GM13976 (cell line): Measurements from ENCODE around the gene HIBADH.

Experiments
- DNase-seq: peaks from one replicate; pipeline ENCODE4 v3.0.0; 2012; ENCODE audit warnings: low spot score
- in situ Hi-C: fragments of 300-500 bp; cut with MboI; formaldehyde crosslinking; loops from one replicate; pipeline ENCODE4 v1.12.0; 2022; ENCODE audit warnings: low sequenced_read_pairs, mixed read lengths, inconsistent platforms; ENCODE audit not compliant: unreplicated experiment
- TF ChIP-seq, protein P1 (sequence below): IDR thresholded peaks from 2 replicates; pipeline ENCODE4 v1.5.1; 2012; ENCODE audit warnings: borderline replicate concordance, mild to moderate bottlenecking; ENCODE audit not compliant: insufficient read depth; ENCODE audit errors: extremely low read depth, missing control alignments, control extremely low read depth

Gene HIBADH

DNA sequence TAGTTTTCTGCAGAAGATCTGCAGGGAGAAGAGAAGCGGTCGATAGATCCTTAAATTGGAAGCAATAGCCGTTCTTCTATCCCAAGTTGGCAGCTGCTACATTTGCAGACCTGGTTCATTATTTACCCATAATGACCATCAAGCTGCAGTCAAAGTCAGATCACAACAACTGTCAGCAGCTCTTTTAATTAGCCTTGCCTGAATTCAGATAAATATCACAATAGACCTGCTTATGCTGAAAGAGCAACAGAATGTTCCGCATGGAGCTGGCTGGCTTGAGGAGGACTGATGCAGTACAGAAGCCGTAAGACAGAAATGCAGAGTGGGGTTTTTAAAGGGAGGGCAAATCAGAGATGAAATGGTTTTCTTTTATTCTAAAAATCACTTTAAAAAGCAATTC lies 109.4 kb downstream of the HIBADH start:
- in situ Hi-C loops: no loop called here
- DNase-seq: no peak
- TF ChIP-seq, protein P1, sequence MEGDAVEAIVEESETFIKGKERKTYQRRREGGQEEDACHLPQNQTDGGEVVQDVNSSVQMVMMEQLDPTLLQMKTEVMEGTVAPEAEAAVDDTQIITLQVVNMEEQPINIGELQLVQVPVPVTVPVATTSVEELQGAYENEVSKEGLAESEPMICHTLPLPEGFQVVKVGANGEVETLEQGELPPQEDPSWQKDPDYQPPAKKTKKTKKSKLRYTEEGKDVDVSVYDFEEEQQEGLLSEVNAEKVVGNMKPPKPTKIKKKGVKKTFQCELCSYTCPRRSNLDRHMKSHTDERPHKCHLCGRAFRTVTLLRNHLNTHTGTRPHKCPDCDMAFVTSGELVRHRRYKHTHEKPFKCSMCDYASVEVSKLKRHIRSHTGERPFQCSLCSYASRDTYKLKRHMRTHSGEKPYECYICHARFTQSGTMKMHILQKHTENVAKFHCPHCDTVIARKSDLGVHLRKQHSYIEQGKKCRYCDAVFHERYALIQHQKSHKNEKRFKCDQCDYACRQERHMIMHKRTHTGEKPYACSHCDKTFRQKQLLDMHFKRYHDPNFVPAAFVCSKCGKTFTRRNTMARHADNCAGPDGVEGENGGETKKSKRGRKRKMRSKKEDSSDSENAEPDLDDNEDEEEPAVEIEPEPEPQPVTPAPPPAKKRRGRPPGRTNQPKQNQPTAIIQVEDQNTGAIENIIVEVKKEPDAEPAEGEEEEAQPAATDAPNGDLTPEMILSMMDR: no peak

DNA sequence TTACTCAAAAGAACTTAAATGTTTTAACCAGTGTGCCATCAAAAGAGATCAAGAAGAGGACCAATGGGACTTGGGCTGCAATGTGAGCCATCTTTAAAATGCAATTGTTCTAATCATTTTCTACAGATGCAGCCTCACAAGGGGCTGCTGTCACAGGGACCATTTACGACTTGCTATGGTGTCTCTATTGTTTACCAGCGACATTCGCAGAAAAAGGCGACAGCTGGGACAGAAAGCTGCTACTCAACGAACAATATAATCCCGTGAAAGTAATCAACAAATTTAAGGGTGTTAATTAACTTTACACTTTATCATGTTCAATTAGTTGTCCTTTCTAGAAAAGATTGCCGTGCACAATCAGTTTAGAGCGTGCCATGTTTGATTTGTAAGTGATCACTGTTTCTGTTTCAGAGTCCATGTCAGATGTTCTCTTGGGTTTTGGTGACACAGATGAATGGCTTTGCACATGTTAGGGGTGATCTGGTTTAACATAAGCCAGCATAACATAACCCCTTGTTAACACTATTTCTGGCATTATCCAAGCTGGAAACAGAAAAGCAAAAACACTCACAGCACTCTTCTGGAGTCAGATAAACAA lies 110.8 kb downstream of the HIBADH start:
- no peak for DNase-seq
- TF ChIP-seq, protein P1: no peak
- in situ Hi-C loops: no loop called here

- no peak for DNase-seq
- TF ChIP-seq, protein P1: no peak
- in situ Hi-C loops: no loop called here
Measured at GRCh38 chr7:27549606-27550005, 113.1 kb downstream of the HIBADH start.

DNA sequence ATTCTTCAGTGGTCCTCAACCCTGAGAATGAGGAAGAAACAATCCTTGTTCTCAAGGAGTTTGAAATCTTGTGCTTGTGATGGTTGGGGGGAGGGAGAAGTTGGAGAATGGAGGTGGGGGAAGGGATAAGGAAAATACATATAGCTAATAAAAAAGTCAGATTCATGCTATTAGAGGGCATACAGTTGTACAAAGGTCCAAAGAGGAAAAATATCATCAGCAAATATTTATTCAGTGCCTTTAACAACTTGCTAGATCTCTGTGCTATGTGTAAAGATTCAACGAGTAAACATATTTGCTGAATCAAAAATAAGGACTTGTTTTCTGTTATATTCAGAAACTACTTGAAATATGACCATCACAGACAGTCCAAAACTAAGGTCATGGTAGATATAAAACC lies 114.4 kb downstream of the HIBADH start:
- DNase-seq: no peak
- in situ Hi-C loops: no loop called here
- TF ChIP-seq, protein P1: no peak

- DNase-seq: no peak
- in situ Hi-C loops: no loop called here
- TF ChIP-seq, protein P1: no peak
Measured at GRCh38 chr7:27547401-27547800, 115.3 kb downstream of the HIBADH start.

GRCh38 chr7:27546610-27547009 lies 116.1 kb downstream of the HIBADH start:
- DNase-seq: no peak
- in situ Hi-C loops: no loop called here
- TF ChIP-seq, protein P1: no peak

GRCh38 chr7:27535795-27536194 lies 126.9 kb downstream of the HIBADH start:
- DNase-seq: no peak
- TF ChIP-seq, protein P1: no peak
- in situ Hi-C loops: no loop called here
